PC-3 (cell line): ENCODE measurements around the gene SERPINE3.

ENCODE experiments used
- CTCF ChIP-seq: fragments of 300-600 bp; sonication (generic); conservative IDR thresholded peaks from 2 replicates; pipeline ENCODE4 v1.5.1; 2017; ENCODE audit warnings: antibody characterized with exemption, low read depth, mild to moderate bottlenecking, low read length
- EZH2 ChIP-seq: fragments of 300-600 bp; sonication (generic); IDR thresholded peaks from one replicate; pipeline ENCODE4 v1.6.1; 2017; ENCODE audit warnings: antibody characterized with exemption, mild to moderate bottlenecking, low read length; ENCODE audit not compliant: unreplicated experiment

- TF ChIP-seq CTCF (no peak), EZH2 (no peak)
These were observed 6.7 kb upstream of the SERPINE3 start for GRCh38 chr13:51332566-51333361.
